ENCODE results near the gene CLK4.

DNA sequence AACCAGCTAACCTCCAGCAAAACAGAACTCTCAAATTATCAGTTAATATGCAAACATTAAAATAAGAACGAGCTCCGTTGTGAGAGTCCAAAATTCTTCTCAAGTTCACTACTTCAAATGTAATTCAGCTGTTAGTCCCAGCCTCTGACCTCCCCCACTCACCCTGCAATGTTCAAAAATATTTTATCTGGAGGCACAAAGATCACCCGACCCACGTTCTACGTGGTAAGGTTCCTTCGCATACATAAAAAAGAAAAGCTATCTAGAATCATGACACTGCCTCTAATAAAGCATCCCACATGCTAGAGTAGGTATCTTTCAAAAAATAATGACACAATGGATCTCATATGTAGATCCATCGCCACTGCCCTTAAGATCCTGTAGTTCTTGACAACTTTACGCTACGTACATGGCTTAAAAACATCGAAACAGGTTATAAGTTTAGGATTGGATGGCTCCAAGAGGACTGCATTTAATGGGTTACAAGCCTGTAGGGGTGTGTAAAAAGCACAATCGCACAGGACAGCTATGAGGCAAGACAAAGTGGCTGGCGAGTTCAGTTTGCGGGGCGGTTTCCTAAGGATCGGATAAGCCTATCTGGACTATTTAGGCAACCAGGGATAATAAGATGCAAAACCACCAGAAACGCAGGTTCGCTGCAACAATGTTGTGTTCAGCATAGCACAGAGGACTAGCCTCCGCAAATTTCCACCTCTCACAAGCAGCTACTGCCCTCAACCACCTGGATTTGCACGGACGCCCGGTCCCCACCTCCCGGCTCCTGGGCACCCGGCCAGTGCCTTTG is 969 bp downstream of the CLK4 start:
- TF ChIP-seq, protein P1, sequence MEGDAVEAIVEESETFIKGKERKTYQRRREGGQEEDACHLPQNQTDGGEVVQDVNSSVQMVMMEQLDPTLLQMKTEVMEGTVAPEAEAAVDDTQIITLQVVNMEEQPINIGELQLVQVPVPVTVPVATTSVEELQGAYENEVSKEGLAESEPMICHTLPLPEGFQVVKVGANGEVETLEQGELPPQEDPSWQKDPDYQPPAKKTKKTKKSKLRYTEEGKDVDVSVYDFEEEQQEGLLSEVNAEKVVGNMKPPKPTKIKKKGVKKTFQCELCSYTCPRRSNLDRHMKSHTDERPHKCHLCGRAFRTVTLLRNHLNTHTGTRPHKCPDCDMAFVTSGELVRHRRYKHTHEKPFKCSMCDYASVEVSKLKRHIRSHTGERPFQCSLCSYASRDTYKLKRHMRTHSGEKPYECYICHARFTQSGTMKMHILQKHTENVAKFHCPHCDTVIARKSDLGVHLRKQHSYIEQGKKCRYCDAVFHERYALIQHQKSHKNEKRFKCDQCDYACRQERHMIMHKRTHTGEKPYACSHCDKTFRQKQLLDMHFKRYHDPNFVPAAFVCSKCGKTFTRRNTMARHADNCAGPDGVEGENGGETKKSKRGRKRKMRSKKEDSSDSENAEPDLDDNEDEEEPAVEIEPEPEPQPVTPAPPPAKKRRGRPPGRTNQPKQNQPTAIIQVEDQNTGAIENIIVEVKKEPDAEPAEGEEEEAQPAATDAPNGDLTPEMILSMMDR (IDR thresholded peaks at IDR 0.05) = no peak
- no peak for TF ChIP-seq POLR2A (IDR thresholded peaks at IDR 0.05)
